ENCODE measurements around the gene GTF2B. TPM values are rescaled to one million over a fixed set of nuclear protein-coding genes. Genes with fewer than 3 reads are reported as not detected.

Gene GTF2B
- total RNA-seq: 44.1 and 45.4 TPM in 2 replicates

GRCh38 chr1:88891318-88891950, at the start of gene GTF2B:
Gene GTF2B, minus strand, starts transcription at chr1:88891567. Its CDS starts 68 bp downstream, at chr1:88891499.

Other genes with a start within 250 kb of the GTF2B start
- 29.8 and 30.0 TPM in 2 replicates for gene PKN2, start 207.3 kb downstream of the GTF2B start, total RNA-seq
- 39.2 and 46.1 TPM in 2 replicates for gene KYAT3, start 101.1 kb upstream of the GTF2B start, total RNA-seq
- gene RBMXL1, start 101.1 kb upstream of the GTF2B start, total RNA-seq: 13.6 and 15.7 TPM in 2 replicates
- 22.4 and 28.1 TPM in 2 replicates for gene GBP3, start 131.3 kb upstream of the GTF2B start, total RNA-seq
- gene GBP1, start 173.6 kb upstream of the GTF2B start, total RNA-seq: 19.8 and 27.7 TPM in 2 replicates
- gene GBP2, start 234.5 kb upstream of the GTF2B start, total RNA-seq: 25.2 and 31.6 TPM in 2 replicates